DND-41 (cell line): ENCODE results near the gene ARID3A.

Source experiments
- ATAC-seq: fragments of 200-7000 bp; cut with Tn5 transposase; 3 replicates; pipeline ENCODE4 v1.9.1; 2021; ENCODE audit warnings: low read depth; ENCODE audit not compliant: insufficient read depth
- DNase-seq: peaks from one replicate; pipeline ENCODE4 v3.0.0-alpha.2; 2020
- H2AFZ ChIP-seq: 2 replicates; pipeline ENCODE4 v1.6.0; 2012; ENCODE audit warnings: low read depth, low read length
- H3K27ac ChIP-seq: 2 replicates; pipeline ENCODE4 v1.5.1; 2012; ENCODE audit warnings: low read length, inconsistent platforms
- H3K27me3 ChIP-seq: fragments of 200-600 bp; sonication (generic); 2 replicates; pipeline ENCODE4 v1.6.0; 2012; ENCODE audit warnings: low read length, mild to moderate bottlenecking, inconsistent platforms; ENCODE audit not compliant: insufficient read depth, poor library complexity
- H3K36me3 ChIP-seq: 2 replicates; pipeline ENCODE4 v1.5.1; 2012; ENCODE audit warnings: low read length, inconsistent platforms; ENCODE audit not compliant: insufficient read depth
- H3K4me1 ChIP-seq: 2 replicates; pipeline ENCODE4 v1.5.1; 2012; ENCODE audit warnings: mild to moderate bottlenecking, low read length; ENCODE audit not compliant: insufficient read depth
- H3K4me2 ChIP-seq: 2 replicates; pipeline ENCODE4 v1.6.0; 2012; ENCODE audit warnings: mild to moderate bottlenecking, moderate library complexity, low read length, inconsistent platforms; ENCODE audit not compliant: insufficient read depth
- H3K4me3 ChIP-seq, 2 experiments: fragments of 200-600 bp in 1 of 2; shearing (Covaris generic) in 1 of 2; 2 replicates each; pipeline ENCODE4 v1.5.1; 2012 to 2016; ENCODE audit warnings: inconsistent platforms in 2 of 2, low read length in 2 of 2, mild to moderate bottlenecking in 2 of 2, low read depth in 1 of 2, moderate library complexity in 1 of 2
- H3K79me2 ChIP-seq: 2 replicates; pipeline ENCODE4 v1.6.0; 2012; ENCODE audit warnings: low read length, inconsistent platforms; ENCODE audit not compliant: insufficient read depth
- H3K9ac ChIP-seq: 2 replicates; pipeline ENCODE4 v1.6.0; 2012; ENCODE audit warnings: low read depth, mild to moderate bottlenecking, inconsistent platforms, low read length, moderate library complexity
- H3K9me3 ChIP-seq: 2 replicates; pipeline ENCODE4 v1.5.1; 2012; ENCODE audit warnings: low read length, moderate library complexity, mild to moderate bottlenecking, inconsistent platforms; ENCODE audit not compliant: insufficient read depth, severe bottlenecking
- H4K20me1 ChIP-seq: 2 replicates; pipeline ENCODE4 v1.6.0; 2012; ENCODE audit warnings: low read length; ENCODE audit not compliant: insufficient read depth
- CTCF ChIP-seq: IDR thresholded peaks from 2 replicates; pipeline ENCODE4 v1.5.1; 2012; ENCODE audit warnings: borderline replicate concordance, low read length, moderate library complexity, mild to moderate bottlenecking; ENCODE audit not compliant: poor library complexity, severe bottlenecking; ENCODE audit errors: extremely low read depth
- EZH2 ChIP-seq: IDR thresholded peaks from 3 replicates; pipeline ENCODE4 v1.6.1; 2012; ENCODE audit warnings: borderline replicate concordance, low read depth, mild to moderate bottlenecking, moderate library complexity, low read length, inconsistent platforms; ENCODE audit not compliant: severe bottlenecking

Gene ARID3A

GRCh38 chr19:1012334-1012733, 86.5 kb downstream of the ARID3A start:
- Histone ChIP-seq H3K79me2 (peaks cover 45% of the 10 kb centered on the region), H3K9ac (no peak overlapping the region), H4K20me1 (peaks cover 59% of the 10 kb centered on the region), H3K4me3 (no peak overlapping the region), H3K36me3 (peaks cover 77% of the 10 kb centered on the region), H3K9me3 (no peaks in the 10 kb centered on the region), H3K27ac (no peak overlapping the region), H2AFZ (no peak overlapping the region), H3K4me1 (peaks cover 13% of the 10 kb centered on the region), H3K4me2 (no peak overlapping the region), H3K27me3 (no peaks in the 10 kb centered on the region)
- TF ChIP-seq CTCF (no peak), EZH2 (no peak)
- ATAC-seq = no peak
- no peak for DNase-seq

- no peak overlapping the region for H2AFZ ChIP-seq
- ATAC-seq (no peak), DNase-seq (no peak)
- H3K27ac ChIP-seq = no peak overlapping the region
- H3K4me3 ChIP-seq = no peak overlapping the region
- H3K4me2 ChIP-seq = no peak overlapping the region
- TF ChIP-seq EZH2 (no peak), CTCF (no peak)
- H3K27me3 ChIP-seq = no peaks in the 10 kb centered on the region
- no peak overlapping the region for H3K9ac ChIP-seq
- H3K79me2 ChIP-seq = peaks cover 54% of the 10 kb centered on the region
- H3K9me3 ChIP-seq = no peaks in the 10 kb centered on the region
- peaks cover 21% of the 10 kb centered on the region for H3K4me1 ChIP-seq
- H3K36me3 ChIP-seq = peaks cover 86% of the 10 kb centered on the region
- peaks cover 68% of the 10 kb centered on the region for H4K20me1 ChIP-seq
Observed at GRCh38 chr19:1013218-1013617, 87.4 kb downstream of the ARID3A start.

GRCh38 chr19:1014161-1015060, 88.6 kb downstream of the ARID3A start:
- Histone ChIP-seq H3K36me3 (peaks cover 92% of the 10 kb centered on the region), H3K27ac (no peak overlapping the region), H3K4me2 (no peak overlapping the region), H3K9me3 (no peaks in the 10 kb centered on the region), H3K4me1 (peaks cover 33% of the 10 kb centered on the region), H3K4me3 (no peak overlapping the region), H4K20me1 (peaks cover 79% of the 10 kb centered on the region), H3K27me3 (no peaks in the 10 kb centered on the region), H3K9ac (no peak overlapping the region), H2AFZ (no peak overlapping the region), H3K79me2 (peaks cover 66% of the 10 kb centered on the region)
- TF ChIP-seq EZH2 = no peak
- no peak for TF ChIP-seq CTCF
- DNase-seq (no peak), ATAC-seq (no peak)
